ENCODE data around the gene TNNC1.

GRCh38 chr3:52483577-52484381 lies 29.9 kb upstream of the TNNC1 start:
- TF ChIP-seq CTCF (IDR thresholded peaks at IDR 0.05) (no peak), ZFX (IDR thresholded peaks at IDR 0.05; ENCODE audit: borderline replicate concordance) (no peak)

Data from 22Rv1 (cell line).